NAMALWA (cell line): ENCODE measurements around the gene PIF1.
"Not testable (repeated sequence)": the region's sequence is repeated elsewhere in the genome, so short reads cannot be mapped to it uniquely, and the experiment has no call there.

ENCODE experiments used
- DNase-seq: peaks from one replicate; pipeline ENCODE4 v3.0.0-alpha.2; 2015; ENCODE audit warnings: low spot score

PIF1 gene

DNA sequence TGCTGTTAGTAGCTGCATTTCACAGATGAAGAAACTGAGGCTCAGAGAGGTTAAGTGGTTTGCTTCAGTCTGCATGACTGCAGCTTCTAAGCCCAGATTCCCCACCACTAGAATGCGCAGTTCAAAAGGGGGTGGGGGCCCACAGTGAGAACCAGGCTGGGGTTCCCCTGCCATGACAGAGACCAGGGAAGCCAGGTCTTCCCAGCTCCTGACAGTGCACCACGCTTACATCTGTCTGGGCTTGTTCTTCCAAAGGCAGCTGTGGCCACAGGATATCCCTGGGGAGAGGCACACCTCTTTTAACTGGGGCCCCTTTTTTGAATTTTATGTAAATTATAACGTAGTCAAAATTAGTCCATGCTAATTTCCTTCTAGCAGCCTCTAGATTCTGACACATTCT lies 21.6 kb upstream of the PIF1 start:
- DNase-seq = peak; percentile 35

DNA sequence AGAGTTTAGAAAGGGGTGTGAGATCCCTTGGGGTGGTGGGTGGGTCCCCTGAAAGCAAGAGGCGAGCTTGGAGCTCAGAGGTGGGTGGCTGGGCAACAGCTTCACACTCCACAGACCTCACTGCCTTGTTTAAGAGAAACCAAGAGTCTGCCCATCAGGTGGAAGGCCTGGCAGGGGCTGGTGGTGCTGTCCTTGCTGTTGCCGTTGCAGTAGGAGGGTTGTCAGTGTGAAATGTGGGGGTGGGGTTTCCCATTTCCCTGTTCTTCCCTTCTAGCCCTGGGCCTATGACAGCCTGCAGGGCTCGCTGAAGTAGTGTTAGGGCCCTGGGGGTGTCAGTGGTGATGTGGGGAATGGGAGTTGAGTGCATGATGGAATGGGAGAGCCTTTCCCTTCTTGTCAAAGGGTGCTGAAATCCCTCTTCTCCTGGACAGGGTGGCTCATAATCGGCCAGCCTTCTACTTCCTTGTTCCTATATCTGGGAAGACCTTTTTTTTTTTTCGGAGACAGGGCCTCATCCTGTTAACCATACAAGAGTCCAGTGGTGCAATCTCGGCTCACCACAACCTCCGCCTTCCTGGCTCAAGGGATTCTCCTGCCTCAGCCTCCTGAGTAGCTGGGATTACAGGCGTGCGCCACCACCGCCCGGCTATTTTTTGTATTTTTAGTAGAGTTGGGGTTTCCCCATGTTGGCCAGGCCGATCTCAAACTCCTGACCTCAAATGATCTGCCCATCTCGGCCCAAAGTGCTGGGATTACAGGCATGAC lies 20.6 kb upstream of the PIF1 start:
- peak; percentile 29 for DNase-seq

- DNase-seq = no peak
Observed at GRCh38 chr15:64845183-64845611, 19.8 kb upstream of the PIF1 start.

GRCh38 chr15:64844576-64845145 lies 19.2 kb upstream of the PIF1 start:
- peak; percentile 68 for DNase-seq

GRCh38 chr15:64843991-64844390 lies 18.5 kb upstream of the PIF1 start:
- peak; percentile 40 for DNase-seq

DNA sequence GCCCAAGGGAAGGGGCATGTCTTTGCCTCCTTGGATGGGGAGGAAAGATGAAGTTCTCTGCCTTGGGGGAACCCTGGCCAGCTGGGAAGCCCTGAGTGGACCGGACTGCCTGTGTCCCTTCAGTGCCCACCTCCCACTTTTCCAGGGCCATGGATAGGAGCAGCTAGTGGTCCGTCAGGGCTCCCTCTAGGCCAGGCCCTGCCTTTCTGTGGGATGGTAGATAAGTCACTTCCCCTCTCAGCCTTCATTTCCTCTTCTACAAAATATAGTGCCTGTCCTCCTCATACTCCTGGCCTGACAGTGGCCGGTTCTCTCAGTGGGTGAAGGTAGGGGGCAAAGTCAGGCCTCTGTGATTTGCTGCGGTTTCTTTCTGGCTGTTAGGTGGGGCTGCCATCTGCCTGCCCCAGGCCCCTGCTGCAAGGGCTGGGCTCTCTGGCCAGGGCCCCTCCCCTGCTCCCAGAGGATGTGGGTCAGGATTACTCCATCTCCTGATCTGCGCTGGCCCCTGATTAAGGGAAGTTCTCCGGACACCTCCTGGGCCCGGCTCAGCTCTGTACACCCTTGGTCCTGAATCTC lies 17.6 kb upstream of the PIF1 start:
- DNase-seq = peak; percentile 53

DNA sequence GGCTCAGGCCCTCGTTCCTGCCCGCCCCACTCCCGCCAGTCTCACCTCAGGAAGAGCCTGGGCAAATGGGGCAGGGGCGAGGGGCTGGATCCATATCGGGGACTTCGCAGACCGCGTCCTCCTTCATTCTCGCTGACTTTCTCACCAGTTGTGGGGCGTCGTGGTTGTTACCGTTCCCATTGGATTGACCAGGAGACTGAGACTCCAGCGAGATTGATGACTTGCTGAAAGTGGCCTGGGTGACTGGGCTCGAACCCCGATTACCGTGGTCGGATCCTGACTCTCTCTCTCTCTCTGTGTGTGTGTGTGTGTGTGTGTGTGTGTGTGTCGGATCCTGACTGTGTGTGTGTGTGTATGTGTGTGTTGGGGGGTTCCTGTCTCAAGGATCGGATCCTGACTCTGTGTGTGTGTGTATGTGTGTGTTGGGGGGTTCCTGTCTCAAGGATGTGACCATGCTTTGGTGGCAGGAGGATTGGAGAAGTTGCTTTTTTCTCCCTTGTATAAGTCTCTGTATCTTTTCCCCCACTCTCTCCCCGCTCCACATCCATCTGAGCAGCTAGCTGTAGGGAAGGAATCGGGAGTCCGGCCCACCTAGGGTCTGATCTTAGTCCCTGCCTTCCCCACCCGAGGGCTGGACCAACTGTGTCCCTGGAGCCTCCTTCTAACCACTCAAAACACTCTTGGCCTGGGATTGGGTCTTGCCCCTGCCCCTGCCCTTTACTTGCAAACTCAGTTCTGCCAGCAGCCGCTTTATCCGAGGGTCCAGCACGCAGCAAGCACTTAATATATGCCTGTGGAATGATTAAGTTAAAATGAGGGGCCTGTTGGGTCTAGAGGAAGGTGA lies 16.9 kb upstream of the PIF1 start:
- peak; percentile 42 for DNase-seq

GRCh38 chr15:64841344-64842095 lies 16.1 kb upstream of the PIF1 start, which contains the start of gene PLEKHO2:
Gene PLEKHO2, plus strand, starts transcription at chr15:64841915. Its CDS starts 102 bp downstream, at chr15:64842017.
- peak; percentile 94 for DNase-seq

GRCh38 chr15:64841060-64841343 lies 15.6 kb upstream of the PIF1 start:
- no peak for DNase-seq

DNA sequence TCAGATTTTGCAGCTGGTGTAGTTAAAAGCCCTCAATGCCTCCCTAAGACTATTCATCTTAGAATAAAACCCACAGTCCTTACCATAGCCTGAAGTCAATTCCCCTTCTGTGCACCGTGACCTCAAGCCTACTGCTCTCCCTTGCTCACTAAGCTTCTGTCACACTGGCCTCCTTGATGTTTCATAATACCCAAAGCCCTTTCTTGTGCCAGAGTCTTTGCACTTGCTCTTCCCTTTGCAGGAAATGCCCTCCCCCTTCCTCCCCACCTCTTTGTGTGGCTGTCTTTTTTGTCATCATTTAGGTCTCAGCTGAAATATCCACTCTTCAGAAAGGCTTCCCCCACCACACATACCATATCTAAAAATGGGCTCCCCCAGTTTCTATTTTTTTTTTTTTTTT lies 12.1 kb upstream of the PIF1 start:
- DNase-seq = no peak

- DNase-seq = no peak
Observed at GRCh38 chr15:64836023-64836536, 10.6 kb upstream of the PIF1 start.

- no peak for DNase-seq
Observed at GRCh38 chr15:64833690-64834089, 8.2 kb upstream of the PIF1 start.

DNA sequence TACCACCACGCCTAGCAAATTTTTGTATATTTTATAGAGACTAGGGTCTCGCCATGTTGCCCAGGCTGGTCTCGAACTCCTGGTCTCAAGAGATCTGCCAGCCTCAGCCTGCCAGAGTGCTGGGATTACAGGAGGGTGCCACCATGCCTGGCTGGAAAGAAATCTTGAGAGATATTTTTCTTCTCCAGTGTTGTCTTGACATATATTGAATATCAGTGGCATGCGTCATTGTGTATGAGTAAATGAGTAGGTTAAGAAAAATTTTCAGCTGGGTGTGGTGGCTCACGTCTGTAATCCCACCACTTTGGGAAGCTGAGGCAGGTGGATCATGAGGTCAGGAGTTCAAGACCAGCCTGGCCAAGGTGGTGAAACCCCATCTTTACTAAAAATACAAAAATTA lies 3.5 kb upstream of the PIF1 start:
- DNase-seq = no peak

DNA sequence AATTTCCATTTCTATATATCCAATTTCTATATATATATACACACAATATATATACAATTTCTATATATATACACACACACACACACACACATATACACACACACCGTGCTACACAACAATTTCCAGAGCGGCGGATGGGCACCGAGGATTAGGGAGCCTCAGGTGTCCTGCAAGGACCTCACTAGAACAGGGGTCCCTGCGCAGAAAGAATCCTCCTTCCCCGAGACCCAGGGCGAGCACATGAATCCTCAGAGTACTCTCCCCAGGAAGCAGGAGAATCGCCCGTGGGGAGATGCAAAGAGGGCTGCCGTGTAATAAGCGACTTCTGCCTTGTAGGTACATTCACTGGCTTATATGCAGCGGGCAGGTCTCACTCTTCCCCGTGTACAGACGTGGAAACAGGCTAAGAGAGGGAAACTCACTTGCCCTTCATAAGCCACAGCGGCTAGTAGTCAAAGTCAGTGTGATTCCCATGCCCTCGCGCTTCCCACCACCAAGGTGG lies 467 bp downstream of the PIF1 start:
- no peak for DNase-seq

DNA sequence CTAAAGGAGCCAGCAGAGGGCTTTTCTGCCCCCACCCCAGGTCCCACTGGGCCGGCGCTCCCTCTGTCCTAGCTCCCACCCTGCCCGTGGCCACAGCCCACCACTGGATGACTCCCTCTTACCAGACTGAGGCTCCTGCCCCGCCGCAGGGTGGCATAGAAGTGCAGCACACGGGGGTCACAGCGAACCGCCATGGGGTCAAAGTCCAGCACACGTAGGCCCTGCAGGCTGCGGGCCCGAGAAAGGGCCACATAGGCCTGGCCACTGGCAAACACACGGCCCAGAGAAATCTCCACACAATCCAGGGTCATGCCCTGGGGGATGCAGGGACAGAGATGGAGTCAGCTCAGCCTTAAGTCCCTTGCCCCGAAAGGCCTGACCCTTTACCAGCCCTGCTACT lies 9.0 kb downstream of the PIF1 start:
- DNase-seq = no peak

GRCh38 chr15:64814965-64815364 lies 10.5 kb downstream of the PIF1 start:
- not testable (repeated sequence) for DNase-seq

- not testable (repeated sequence) for DNase-seq
Observed at GRCh38 chr15:64814283-64814682, 11.2 kb downstream of the PIF1 start.

GRCh38 chr15:64813075-64813474 lies 12.4 kb downstream of the PIF1 start:
- DNase-seq = peak; percentile 60

DNA sequence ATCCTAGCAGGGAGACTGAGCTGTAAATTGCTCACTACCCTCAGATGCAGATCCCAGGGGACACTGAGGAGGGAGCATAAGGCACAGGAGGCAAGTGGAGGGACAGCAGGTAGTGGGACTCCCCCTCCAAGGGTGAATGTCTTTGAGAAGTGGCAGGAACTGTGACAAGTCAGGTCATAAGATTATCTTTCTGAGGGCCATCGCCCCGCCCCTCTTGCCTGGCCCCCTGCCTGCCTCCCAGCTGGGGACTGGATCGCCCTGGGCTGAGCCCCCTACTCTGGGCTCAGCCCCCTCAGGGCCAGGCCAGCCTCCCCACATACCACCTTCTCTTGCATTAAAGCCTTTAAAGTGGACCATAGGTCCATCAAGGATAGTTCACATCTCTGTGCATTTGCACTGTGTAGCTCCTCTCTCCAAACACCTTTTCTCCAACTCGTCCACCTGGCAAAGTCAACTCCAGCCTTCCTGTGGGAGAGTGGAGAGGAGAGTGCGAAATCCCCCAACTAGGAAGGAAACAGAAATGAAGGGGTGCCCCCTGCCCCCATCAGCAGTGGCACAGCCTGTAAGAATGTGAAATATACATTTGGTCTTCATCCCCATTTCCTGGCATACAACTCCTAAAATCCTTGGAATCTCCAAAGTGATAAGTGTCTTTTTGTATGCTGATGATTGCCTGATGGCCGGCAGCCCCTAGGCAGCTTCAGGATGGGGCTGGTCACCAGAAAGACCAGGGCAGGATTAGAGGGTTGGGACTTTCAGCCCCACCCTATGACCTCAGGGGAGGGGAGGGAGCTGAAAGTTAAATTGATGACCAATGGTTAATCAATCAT lies 14.7 kb downstream of the PIF1 start:
- no peak for DNase-seq

DNA sequence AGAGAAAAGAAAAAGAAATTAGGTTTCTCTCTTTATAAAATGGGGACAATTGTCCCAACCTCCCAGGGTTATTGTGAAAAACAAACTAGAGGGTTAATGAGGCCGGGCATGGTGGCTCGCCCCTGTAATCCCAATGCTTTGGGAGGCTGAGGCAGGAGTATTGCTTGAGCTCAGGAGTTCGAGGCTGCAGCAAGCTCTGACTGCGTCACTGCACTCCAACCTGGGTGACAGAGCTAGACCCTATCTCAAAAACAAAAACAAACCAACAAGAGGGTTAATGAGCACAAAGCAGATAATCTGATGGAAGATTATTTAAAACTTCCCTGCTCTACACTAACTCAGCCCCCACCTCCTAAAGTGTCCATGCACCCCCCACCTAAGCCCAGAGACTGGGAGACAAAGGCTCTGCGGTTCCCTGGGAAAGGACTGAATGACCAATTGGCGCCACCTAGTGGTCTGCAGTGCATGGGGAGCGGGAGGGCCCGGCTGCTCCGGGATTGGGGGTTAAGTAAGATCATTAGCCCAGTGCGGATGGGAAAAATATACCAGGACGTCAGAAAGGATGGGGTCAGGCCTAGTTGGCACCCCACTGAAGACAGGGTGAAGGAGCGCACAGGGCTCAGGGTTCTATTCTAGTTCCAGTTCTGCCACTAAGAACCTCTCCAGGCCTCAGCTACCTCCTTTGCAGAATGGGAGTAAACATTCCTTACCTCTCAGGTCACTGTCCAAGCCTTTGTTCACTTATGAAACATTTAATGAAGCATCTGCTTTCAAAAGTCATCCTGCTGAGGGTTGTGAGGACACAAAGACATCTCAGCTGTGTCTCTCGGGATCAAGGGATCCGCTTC lies 15.6 kb downstream of the PIF1 start:
- peak; percentile 72 for DNase-seq
